ENCODE data around the gene DENND2D. TPM values are rescaled to one million over a fixed set of nuclear protein-coding genes. Genes with fewer than 3 reads are reported as not detected.

DENND2D gene
- total RNA-seq, 1 donor, result 4.7 TPM

DNA sequence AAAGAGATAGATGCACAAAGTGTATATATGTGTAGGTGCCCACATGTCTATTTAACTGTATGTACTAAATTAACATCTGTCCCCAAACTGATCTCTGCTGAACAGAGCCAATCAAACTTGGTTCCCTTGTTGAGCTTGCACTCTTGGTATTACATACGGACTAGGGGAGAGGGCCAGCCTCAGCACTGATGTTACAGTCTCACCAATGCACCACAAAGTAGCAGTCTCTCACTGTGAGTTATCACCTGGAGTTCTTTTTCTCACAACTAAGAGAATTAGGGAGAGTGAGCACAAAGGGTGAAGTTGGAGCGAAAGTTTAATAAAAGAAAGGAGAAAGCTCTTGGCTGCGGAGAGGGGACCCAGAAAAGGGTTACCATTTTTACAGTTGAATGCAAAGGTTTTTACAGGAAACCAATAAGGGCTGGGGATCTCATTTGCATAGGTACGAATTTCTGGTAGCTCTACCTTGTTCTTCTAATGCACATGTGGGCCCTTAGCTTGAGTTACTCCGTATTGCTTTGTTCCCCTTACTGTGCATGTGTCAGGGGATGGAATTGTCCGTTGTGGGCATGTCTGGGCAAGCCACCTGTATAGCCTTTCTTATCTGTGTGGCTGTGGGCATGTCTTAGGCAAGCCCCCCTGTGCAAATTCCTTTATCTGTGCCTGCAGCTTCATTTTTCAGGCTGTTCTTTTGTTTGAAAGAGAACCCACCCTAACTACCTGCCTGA, 13.8 kb upstream of the DENND2D start:
- H3K36me3 ChIP-seq (ENCODE audit: insufficient read depth, low read length), result no peaks in the 10 kb centered on the region
- H3K27ac ChIP-seq (ENCODE audit: low read depth, low read length), result no peak overlapping the region
- H3K4me3 ChIP-seq (ENCODE audit: insufficient read depth, low read length), result no peak overlapping the region
- DNase-seq (ENCODE audit: insufficient read length, low spot score, missing footprints), result no peak
- H3K79me2 ChIP-seq (ENCODE audit: insufficient read depth, low read length), result no peaks in the 10 kb centered on the region
- no peaks in the 10 kb centered on the region for H4K20me1 ChIP-seq (ENCODE audit: insufficient read depth, low read length)
- H3K4me1 ChIP-seq (ENCODE audit: insufficient read depth, low read length), result no peaks in the 10 kb centered on the region
- H3K4me2 ChIP-seq (ENCODE audit: insufficient read depth, low read length), result no peak overlapping the region
- H2AFZ ChIP-seq (ENCODE audit: low read length), result no peak overlapping the region
- H3K9me3 ChIP-seq (ENCODE audit: low read depth, low read length), result no peaks in the 10 kb centered on the region
- TF ChIP-seq, protein P1, sequence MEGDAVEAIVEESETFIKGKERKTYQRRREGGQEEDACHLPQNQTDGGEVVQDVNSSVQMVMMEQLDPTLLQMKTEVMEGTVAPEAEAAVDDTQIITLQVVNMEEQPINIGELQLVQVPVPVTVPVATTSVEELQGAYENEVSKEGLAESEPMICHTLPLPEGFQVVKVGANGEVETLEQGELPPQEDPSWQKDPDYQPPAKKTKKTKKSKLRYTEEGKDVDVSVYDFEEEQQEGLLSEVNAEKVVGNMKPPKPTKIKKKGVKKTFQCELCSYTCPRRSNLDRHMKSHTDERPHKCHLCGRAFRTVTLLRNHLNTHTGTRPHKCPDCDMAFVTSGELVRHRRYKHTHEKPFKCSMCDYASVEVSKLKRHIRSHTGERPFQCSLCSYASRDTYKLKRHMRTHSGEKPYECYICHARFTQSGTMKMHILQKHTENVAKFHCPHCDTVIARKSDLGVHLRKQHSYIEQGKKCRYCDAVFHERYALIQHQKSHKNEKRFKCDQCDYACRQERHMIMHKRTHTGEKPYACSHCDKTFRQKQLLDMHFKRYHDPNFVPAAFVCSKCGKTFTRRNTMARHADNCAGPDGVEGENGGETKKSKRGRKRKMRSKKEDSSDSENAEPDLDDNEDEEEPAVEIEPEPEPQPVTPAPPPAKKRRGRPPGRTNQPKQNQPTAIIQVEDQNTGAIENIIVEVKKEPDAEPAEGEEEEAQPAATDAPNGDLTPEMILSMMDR (IDR thresholded peaks at IDR 0.05; ENCODE audit: extremely low read depth, low read depth, low read length), result no peak
- no peaks in the 10 kb centered on the region for H3K27me3 ChIP-seq (ENCODE audit: insufficient read depth, low read length)

DNA sequence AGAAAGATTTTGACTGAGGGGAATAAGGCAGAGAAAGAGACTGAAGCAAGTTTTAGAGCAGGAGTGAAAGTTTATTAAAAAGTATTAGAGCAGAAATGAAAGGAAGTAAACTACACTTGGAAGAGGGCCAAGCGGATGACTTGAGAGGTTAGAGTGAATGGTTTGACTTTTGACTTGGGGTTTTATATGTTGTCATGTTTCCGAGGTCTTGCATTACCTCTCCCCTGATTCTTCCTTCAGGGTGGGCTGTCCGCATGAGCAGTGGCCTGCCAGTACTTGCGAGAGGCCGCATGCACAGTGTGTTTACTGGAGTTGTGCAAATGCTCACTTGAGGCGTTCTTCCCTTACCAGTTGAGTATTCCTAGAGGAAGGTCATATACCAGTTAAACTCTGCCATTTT, 13.0 kb upstream of the DENND2D start:
- no peaks in the 10 kb centered on the region for H3K27me3 ChIP-seq (ENCODE audit: insufficient read depth, low read length)
- no peak overlapping the region for H3K27ac ChIP-seq (ENCODE audit: low read depth, low read length)
- H3K9me3 ChIP-seq (ENCODE audit: low read depth, low read length), result no peaks in the 10 kb centered on the region
- H3K4me3 ChIP-seq (ENCODE audit: insufficient read depth, low read length), result no peak overlapping the region
- no peaks in the 10 kb centered on the region for H4K20me1 ChIP-seq (ENCODE audit: insufficient read depth, low read length)
- no peaks in the 10 kb centered on the region for H3K79me2 ChIP-seq (ENCODE audit: insufficient read depth, low read length)
- DNase-seq (ENCODE audit: insufficient read length, low spot score, missing footprints), result no peak
- TF ChIP-seq, protein P1 (IDR thresholded peaks at IDR 0.05; ENCODE audit: extremely low read depth, low read depth, low read length), result no peak
- no peak overlapping the region for H3K4me2 ChIP-seq (ENCODE audit: insufficient read depth, low read length)
- no peaks in the 10 kb centered on the region for H3K4me1 ChIP-seq (ENCODE audit: insufficient read depth, low read length)
- H2AFZ ChIP-seq (ENCODE audit: low read length), result no peak overlapping the region
- H3K36me3 ChIP-seq (ENCODE audit: insufficient read depth, low read length), result no peaks in the 10 kb centered on the region

DNA sequence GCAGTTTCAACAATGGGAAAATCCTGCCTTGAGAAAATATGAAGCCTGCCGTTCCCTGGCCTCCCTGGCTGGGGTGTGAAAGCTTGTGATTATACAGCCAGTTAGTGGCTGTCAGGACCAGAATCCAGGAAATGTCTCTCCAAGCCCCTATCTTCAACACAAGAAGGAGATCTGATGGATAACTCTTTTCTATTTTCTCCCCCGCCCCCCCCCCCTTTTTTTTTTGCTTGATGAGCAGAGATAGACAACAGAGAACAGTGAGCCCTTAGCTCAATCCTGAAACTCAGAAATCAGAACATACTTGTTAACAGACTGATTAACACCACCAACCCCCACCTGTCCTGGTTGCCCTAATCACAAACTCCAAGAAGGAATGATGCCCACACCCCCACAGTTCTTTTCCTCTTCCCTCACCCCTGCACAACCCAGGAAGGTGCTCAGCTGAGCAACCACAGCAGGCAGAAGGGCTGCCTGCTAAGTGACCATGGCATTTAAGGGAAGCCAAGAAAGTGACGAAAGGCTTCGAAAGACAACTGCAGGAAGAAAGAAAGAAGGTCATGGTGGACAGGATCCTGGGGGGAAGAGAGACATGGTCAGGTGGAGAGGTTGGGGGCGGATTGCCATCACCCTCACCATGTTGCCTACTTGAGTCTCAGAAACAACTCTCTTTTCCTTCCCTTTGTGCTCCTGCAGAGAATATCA, 12.3 kb upstream of the DENND2D start:
- H3K79me2 ChIP-seq (ENCODE audit: insufficient read depth, low read length), result no peaks in the 10 kb centered on the region

DNA sequence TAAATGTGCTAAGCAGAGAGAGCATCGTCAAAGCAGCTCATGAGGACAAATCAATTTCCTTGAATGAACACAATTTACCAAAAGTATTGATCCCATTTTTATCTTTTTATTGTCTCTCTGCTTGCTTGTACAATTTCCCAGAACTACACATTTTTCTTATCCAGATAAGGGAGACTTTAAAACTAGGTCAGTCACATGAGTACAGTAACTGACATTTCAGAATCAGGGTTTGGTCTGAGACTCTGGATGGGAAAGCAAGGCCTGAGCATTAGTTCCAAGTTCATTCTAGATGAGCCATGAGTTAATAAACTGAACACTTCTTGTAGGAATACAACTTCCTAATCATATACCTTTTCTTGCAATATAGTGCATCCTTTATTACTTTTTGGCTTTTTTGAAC, 11.5 kb upstream of the DENND2D start:
- Histone ChIP-seq H3K79me2 (ENCODE audit: insufficient read depth, low read length) (no peaks in the 10 kb centered on the region), H3K4me3 (ENCODE audit: insufficient read depth, low read length) (no peak overlapping the region), H4K20me1 (ENCODE audit: insufficient read depth, low read length) (no peaks in the 10 kb centered on the region), H3K27me3 (ENCODE audit: insufficient read depth, low read length) (no peaks in the 10 kb centered on the region), H3K4me2 (ENCODE audit: insufficient read depth, low read length) (no peak overlapping the region), H3K4me1 (ENCODE audit: insufficient read depth, low read length) (no peaks in the 10 kb centered on the region), H2AFZ (ENCODE audit: low read length) (no peak overlapping the region), H3K27ac (ENCODE audit: low read depth, low read length) (no peak overlapping the region), H3K9me3 (ENCODE audit: low read depth, low read length) (no peaks in the 10 kb centered on the region), H3K36me3 (ENCODE audit: insufficient read depth, low read length) (no peaks in the 10 kb centered on the region)
- TF ChIP-seq, protein P1 (IDR thresholded peaks at IDR 0.05; ENCODE audit: extremely low read depth, low read depth, low read length), result no peak
- DNase-seq (ENCODE audit: insufficient read length, low spot score, missing footprints), result no peak

More for the DNA sequence above, 12.3 kb upstream of the DENND2D start:
- H3K4me3 ChIP-seq (ENCODE audit: insufficient read depth, low read length), result no peak overlapping the region
- H3K4me2 ChIP-seq (ENCODE audit: insufficient read depth, low read length), result no peak overlapping the region
- no peaks in the 10 kb centered on the region for H3K9me3 ChIP-seq (ENCODE audit: low read depth, low read length)
- no peaks in the 10 kb centered on the region for H3K4me1 ChIP-seq (ENCODE audit: insufficient read depth, low read length)
- no peak for DNase-seq (ENCODE audit: insufficient read length, low spot score, missing footprints)
- H3K36me3 ChIP-seq (ENCODE audit: insufficient read depth, low read length), result no peaks in the 10 kb centered on the region
- no peak overlapping the region for H2AFZ ChIP-seq (ENCODE audit: low read length)
- no peaks in the 10 kb centered on the region for H3K27me3 ChIP-seq (ENCODE audit: insufficient read depth, low read length)
- H3K27ac ChIP-seq (ENCODE audit: low read depth, low read length), result no peak overlapping the region
- no peaks in the 10 kb centered on the region for H4K20me1 ChIP-seq (ENCODE audit: insufficient read depth, low read length)
- TF ChIP-seq, protein P1 (IDR thresholded peaks at IDR 0.05; ENCODE audit: extremely low read depth, low read depth, low read length), result no peak
